Hematopoietic multipotent progenitor cell (in vitro differentiated cells): ENCODE data around the gene KATNB1. TPM values are rescaled to one million over a fixed set of nuclear protein-coding genes. Genes with fewer than 3 reads are reported as not detected.

ENCODE experiments used
- DNase-seq, 3 donors: peaks; one replicate each; pipeline ENCODE4 v3.0.0-alpha.2; 2011 to 2015; ENCODE audit warnings: low read depth in 2 of 3, low spot score in 2 of 3
- small RNA-seq: library from RNA; depleted of rRNA; stranded (forward); fragments of <200 nt; gene quantifications from one replicate; pipeline ENCODE3, GENCODE V24; 2012
- total RNA-seq: library from RNA; depleted of rRNA; stranded (reverse); fragments of >200 nt; gene quantifications from one replicate; pipeline ENCODE4 v1.2.3, GENCODE V29; 2012

The KATNB1 gene
- total RNA-seq, 1 donor, result 103 TPM

DNA sequence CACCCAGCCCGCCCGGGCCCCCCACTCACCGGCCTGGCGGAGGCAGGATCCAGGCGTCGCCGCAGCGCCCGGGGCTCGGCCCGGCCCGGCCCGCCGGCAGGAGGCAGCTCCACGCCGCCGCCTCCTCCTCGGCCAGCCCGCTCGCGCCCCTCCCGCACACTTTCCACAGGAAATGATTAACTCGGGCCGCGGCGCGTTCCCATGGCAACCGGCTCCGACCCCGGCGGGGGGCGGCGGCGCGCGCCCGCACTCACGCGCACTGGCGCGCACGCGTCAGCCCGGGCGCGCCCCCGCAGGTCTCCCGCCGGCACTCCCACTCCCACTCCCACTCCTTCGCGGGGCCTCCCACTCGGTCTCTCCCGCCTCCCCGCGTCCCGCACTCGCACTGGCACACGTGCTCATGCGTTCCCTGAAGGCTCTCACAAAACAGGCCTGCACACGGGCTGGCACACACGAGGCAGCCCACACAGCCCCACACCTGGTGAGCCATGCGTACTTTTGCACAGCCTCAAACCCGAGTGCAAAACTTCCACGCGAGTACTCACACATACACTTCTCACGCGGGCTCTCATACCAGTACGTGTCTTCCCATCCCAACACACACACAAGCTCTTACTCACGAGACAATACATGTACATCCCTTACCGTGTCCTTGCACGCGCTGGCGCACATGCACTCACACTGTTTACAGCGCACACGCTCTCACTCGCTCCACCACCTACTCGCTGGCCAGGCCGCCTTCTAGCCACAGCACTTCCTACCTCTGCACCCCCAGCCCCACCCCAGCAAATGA is 67.0 kb downstream of the KATNB1 start, which contains the start of gene KIFC3:
Gene KIFC3 (minus strand): TSS at position 151 of the 793 bp plus-strand sequence. CDS start 4,248 bp downstream, outside the sequence.
- peak in 2 of 3 donors; percentile 72 to 85 for DNase-seq

DNA sequence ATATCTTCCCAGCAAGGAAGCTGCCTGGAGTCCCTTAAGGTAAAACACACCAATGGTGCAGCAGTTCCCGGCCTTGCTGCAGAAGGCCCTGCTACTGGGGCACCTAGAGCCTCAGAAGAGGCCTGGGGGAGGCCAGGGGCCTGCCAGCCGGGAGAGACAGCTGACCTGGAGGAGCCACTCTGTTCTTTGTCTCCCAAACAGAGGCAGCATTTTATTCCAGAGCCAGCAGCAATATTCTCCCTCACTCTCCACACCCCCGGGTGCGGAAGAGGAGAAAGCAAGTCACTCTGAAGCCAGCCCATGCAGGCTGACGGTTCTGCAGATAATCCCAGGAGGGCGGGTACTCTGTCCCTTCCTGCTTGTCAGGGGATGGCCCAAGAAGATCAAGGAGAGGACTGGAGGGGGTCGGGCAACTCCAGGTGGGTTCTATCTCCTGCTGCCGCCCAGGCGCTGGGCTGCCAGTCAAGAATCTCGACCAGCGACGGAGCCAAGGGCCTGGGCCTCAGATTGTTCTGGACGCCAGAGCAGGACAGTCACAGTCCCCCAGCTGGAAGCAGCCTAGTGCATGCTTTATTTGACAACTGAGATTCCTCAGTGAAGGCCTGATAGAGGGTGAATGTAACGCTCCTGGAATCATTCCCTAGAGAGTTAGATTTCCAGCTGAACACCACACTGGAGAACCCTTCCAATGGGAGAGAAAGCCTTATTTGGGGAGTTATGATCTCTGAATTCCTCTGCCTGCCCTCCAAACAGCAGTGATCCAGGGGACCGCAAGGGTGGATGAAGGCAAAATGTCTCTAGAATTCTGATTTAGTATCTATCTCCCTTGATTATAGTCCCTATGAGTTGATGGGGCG is 67.8 kb downstream of the KATNB1 start:
- no peak for DNase-seq

DNA sequence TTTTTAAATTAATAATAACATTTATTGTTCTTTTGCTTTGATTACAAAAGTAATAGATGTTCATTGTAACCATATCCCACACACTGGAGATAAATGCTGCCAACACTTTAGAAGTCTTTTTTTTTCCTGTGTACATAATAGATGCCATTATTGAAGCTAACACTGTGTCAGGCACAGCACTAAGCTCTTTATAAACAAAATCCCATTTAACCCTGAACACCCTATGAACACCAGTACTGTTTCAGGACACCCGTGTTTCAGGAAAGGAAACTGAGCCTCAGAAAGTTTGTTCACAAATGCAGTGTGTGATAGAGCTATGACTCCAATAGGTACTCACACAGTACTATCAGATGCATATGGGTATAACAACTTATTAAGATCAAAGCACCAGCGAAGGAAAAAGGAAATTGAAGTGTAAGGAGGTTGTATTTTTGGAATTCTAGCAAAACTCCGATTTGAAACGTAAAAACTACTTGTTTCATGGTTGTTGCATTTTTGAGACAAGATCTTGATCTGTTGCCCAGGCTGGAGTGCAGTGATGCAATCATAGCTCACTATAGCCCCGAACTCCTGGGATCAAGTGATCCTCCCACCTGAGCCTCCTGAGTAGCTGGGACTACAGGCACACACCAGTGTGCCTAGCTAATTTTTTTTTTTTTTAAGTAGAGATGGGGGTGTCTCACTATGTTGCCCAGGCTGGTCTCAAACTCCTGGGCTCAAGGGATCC is 68.7 kb downstream of the KATNB1 start:
- no peak for DNase-seq

DNA sequence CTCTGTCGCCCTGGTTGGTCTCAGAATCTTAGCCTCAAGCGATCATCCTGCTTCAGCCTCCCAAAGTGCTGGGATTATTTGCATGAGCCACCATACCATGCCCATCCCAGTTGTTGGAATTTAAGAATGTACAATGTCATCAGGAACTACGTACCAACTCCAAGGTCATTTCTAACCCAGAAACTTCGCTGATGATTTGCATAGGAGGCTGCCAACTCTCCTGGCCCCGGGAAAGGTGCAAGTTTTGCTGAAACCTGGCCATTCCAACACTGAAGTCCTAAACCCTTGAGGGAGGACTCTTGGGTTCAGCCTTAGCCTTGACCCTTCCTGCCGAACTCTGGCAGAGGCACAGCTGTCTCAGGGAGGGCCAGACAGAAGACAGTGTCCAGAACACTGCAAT is 69.6 kb downstream of the KATNB1 start:
- DNase-seq, result no peak

Small RNA genes lying within 50 kb of the gene (small RNA-seq; reads per million reads assigned to genes)
- not detected for gene MIR6772

Other genes starting within 250 kb of the KATNB1 start
- gene DOK4, start 249.3 kb upstream of the KATNB1 start, total RNA-seq, result 17.0 TPM
- 30.4 TPM for gene CCDC102A, start 199.2 kb upstream of the KATNB1 start, total RNA-seq
- 15.9 TPM for gene ADGRG5, start 193.1 kb upstream of the KATNB1 start, total RNA-seq
- gene ADGRG1, start 107.1 kb upstream of the KATNB1 start, total RNA-seq, result 93.2 TPM
- gene ADGRG3, start 67.5 kb upstream of the KATNB1 start, total RNA-seq, result 2.7 TPM
- 0.54 TPM for gene DRC7, start 41.0 kb upstream of the KATNB1 start, total RNA-seq
- 38.8 TPM for gene KIFC3, start 66.7 kb downstream of the KATNB1 start, total RNA-seq
- gene CNGB1, start 235.4 kb downstream of the KATNB1 start, total RNA-seq, result not detected